ENCODE measurements around the gene DPP6. TPM values are rescaled to one million over a fixed set of nuclear protein-coding genes. Genes with fewer than 3 reads are reported as not detected.

The DPP6 gene
- total RNA-seq, 4 donors from 2014 or later = 1.5 to 2.9 TPM; not detected in 2

GRCh38 chr7:154776350-154776749 is 724.2 kb downstream of the DPP6 start:
- no peak for TF ChIP-seq CTCF (IDR thresholded peaks at IDR 0.05)
- TF ChIP-seq POLR2A (IDR thresholded peaks at IDR 0.05) = no peak
- Histone ChIP-seq H3K4me3 (no peak overlapping the region), H3K4me1 (no peaks in the 10 kb centered on the region), H3K36me3 (no peaks in the 10 kb centered on the region), H3K27ac (no peak overlapping the region), H3K27me3 (no peaks in the 10 kb centered on the region), H3K9me3 (no peaks in the 10 kb centered on the region)
- peak in 1 of 3 donors; percentile 23 for DNase-seq

- H3K27me3 ChIP-seq = no peaks in the 10 kb centered on the region
- no peak for DNase-seq
- H3K4me1 ChIP-seq = no peaks in the 10 kb centered on the region
These were observed 724.8 kb downstream of the DPP6 start for GRCh38 chr7:154777023-154777422.

GRCh38 chr7:154777489-154777888 is 725.3 kb downstream of the DPP6 start:
- no peak overlapping the region for H3K4me3 ChIP-seq
- no peaks in the 10 kb centered on the region for H3K9me3 ChIP-seq
- no peaks in the 10 kb centered on the region for H3K4me1 ChIP-seq
- no peaks in the 10 kb centered on the region for H3K36me3 ChIP-seq
- H3K27ac ChIP-seq = peak overlapping the region in 1 of 4 donors; percentile 11
- TF ChIP-seq POLR2A (IDR thresholded peaks at IDR 0.05) (no peak), CTCF (IDR thresholded peaks at IDR 0.05) (no peak)
- peak in 1 of 3 donors; percentile 18 for DNase-seq
- no peaks in the 10 kb centered on the region for H3K27me3 ChIP-seq

More at GRCh38 chr7:154777023-154777422, 724.8 kb downstream of the DPP6 start:
- H3K27ac ChIP-seq = peak overlapping the region in 1 of 4 donors; percentile 11
- no peaks in the 10 kb centered on the region for H3K9me3 ChIP-seq
- H3K36me3 ChIP-seq = no peaks in the 10 kb centered on the region
- TF ChIP-seq CTCF (IDR thresholded peaks at IDR 0.05) = no peak
- TF ChIP-seq POLR2A (IDR thresholded peaks at IDR 0.05) = no peak
- no peak overlapping the region for H3K4me3 ChIP-seq

- Histone ChIP-seq H3K4me3 (no peak overlapping the region), H3K27ac (peak overlapping the region in 1 of 4 donors; percentile 11), H3K36me3 (no peaks in the 10 kb centered on the region), H3K9me3 (no peaks in the 10 kb centered on the region), H3K27me3 (no peaks in the 10 kb centered on the region), H3K4me1 (no peaks in the 10 kb centered on the region)
- no peak for DNase-seq
- TF ChIP-seq POLR2A (IDR thresholded peaks at IDR 0.05) = no peak
- no peak for TF ChIP-seq CTCF (IDR thresholded peaks at IDR 0.05)
These were observed 725.7 kb downstream of the DPP6 start for GRCh38 chr7:154777908-154778307.

- H3K4me1 ChIP-seq = no peaks in the 10 kb centered on the region
- H3K27ac ChIP-seq = no peak overlapping the region
- H3K4me3 ChIP-seq = no peak overlapping the region
- H3K9me3 ChIP-seq = no peaks in the 10 kb centered on the region
- no peaks in the 10 kb centered on the region for H3K36me3 ChIP-seq
- no peak for DNase-seq
- H3K27me3 ChIP-seq = no peaks in the 10 kb centered on the region
- TF ChIP-seq CTCF (IDR thresholded peaks at IDR 0.05) = no peak
- no peak for TF ChIP-seq POLR2A (IDR thresholded peaks at IDR 0.05)
These were observed 729.4 kb downstream of the DPP6 start for GRCh38 chr7:154781369-154782303.

Measured in Peyer's patch (tissue), 4 donors.